ENCODE measurements around the gene MYO7B. TPM values are rescaled to one million over a fixed set of nuclear protein-coding genes. Genes with fewer than 3 reads are reported as not detected.

Gene MYO7B
- total and polyA plus RNA-seq, 9 donors, result 0.05 to 0.95 (median 0.25) TPM; not detected in 3

DNA sequence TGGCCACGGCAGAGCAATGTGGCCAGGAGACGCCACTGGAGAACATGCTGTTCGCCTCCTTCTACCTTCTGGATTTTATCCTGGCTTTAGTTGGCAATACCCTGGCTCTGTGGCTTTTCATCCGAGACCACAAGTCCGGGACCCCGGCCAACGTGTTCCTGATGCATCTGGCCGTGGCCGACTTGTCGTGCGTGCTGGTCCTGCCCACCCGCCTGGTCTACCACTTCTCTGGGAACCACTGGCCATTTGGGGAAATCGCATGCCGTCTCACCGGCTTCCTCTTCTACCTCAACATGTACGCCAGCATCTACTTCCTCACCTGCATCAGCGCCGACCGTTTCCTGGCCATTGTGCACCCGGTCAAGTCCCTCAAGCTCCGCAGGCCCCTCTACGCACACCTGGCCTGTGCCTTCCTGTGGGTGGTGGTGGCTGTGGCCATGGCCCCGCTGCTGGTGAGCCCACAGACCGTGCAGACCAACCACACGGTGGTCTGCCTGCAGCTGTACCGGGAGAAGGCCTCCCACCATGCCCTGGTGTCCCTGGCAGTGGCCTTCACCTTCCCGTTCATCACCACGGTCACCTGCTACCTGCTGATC is 115.4 kb downstream of the MYO7B start:
- Histone ChIP-seq H3K4me1 (ENCODE audit: insufficient read depth) (no peaks in the 10 kb centered on the region), H3K9me3 (no peaks in the 10 kb centered on the region), H3K27ac (no peak overlapping the region), H3K27me3 (no peaks in the 10 kb centered on the region), H3K4me3 (no peak overlapping the region), H3K36me3 (no peaks in the 10 kb centered on the region)
- no peak for DNase-seq
- intact Hi-C loops (cut with DNase I), result no loop called here
- TF ChIP-seq POLR2A (IDR thresholded peaks at IDR 0.05) (no peak), EP300 (IDR thresholded peaks at IDR 0.05) (no peak)
- TF ChIP-seq, protein P1, sequence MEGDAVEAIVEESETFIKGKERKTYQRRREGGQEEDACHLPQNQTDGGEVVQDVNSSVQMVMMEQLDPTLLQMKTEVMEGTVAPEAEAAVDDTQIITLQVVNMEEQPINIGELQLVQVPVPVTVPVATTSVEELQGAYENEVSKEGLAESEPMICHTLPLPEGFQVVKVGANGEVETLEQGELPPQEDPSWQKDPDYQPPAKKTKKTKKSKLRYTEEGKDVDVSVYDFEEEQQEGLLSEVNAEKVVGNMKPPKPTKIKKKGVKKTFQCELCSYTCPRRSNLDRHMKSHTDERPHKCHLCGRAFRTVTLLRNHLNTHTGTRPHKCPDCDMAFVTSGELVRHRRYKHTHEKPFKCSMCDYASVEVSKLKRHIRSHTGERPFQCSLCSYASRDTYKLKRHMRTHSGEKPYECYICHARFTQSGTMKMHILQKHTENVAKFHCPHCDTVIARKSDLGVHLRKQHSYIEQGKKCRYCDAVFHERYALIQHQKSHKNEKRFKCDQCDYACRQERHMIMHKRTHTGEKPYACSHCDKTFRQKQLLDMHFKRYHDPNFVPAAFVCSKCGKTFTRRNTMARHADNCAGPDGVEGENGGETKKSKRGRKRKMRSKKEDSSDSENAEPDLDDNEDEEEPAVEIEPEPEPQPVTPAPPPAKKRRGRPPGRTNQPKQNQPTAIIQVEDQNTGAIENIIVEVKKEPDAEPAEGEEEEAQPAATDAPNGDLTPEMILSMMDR (IDR thresholded peaks at IDR 0.05), result no peak
- WGBS, 3 donors, result 72 to 79% (median 74%) methylated on average over 28 of the region's 28 CpGs

DNA sequence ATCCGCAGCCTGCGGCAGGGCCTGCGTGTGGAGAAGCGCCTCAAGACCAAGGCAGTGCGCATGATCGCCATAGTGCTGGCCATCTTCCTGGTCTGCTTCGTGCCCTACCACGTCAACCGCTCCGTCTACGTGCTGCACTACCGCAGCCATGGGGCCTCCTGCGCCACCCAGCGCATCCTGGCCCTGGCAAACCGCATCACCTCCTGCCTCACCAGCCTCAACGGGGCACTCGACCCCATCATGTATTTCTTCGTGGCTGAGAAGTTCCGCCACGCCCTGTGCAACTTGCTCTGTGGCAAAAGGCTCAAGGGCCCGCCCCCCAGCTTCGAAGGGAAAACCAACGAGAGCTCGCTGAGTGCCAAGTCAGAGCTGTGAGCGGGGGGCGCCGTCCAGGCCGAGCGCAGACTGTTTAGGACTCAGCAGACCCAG is 115.9 kb downstream of the MYO7B start:
- Histone ChIP-seq H3K27ac (no peak overlapping the region), H3K27me3 (no peaks in the 10 kb centered on the region), H3K9me3 (no peaks in the 10 kb centered on the region), H3K4me1 (ENCODE audit: insufficient read depth) (no peaks in the 10 kb centered on the region), H3K36me3 (no peaks in the 10 kb centered on the region), H3K4me3 (no peak overlapping the region)
- intact Hi-C loops (cut with DNase I), result no loop called here
- TF ChIP-seq, protein P1 (IDR thresholded peaks at IDR 0.05), result no peak
- TF ChIP-seq EP300 (IDR thresholded peaks at IDR 0.05) (no peak), POLR2A (IDR thresholded peaks at IDR 0.05) (no peak)
- DNase-seq, result no peak
- WGBS, 3 donors, result 96 to 97% (median 96%) methylated on average over 29 of the region's 29 CpGs

DNA sequence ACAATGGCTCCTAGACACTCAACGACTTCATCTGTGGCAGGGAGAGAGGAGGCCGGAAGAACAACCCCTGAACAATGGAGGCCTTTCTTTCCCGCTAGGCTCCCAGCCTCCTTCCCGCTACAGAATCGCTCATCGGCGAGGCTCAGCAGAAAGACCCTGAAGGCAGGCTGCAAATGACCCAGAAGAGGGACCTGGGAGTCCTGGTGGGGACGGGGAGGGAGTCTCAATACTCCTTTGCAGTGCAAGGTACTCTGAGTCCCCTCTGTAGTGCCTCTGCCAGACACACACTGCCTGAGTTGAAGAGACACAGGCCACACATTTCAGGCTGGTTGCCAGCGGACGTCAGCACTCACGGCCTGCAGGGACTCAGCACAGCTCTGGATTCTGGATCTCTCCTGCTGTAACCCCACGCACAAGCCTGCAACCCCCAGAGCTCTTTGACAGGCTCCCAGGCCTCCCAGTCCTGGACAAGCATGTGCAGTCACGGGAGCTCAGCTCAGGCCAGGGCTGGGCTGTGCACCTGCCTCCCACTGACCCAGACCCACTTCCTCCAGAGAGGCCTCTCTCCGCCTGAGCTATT is 116.6 kb downstream of the MYO7B start:
- H3K4me3 ChIP-seq, result no peak overlapping the region
- 78 to 91% (median 88%) methylated on average over 14 of the region's 14 CpGs for WGBS, 3 donors
- H3K9me3 ChIP-seq, result no peaks in the 10 kb centered on the region
- H3K4me1 ChIP-seq (ENCODE audit: insufficient read depth), result no peaks in the 10 kb centered on the region
- intact Hi-C loops (cut with DNase I), result no loop called here
- no peak for TF ChIP-seq POLR2A (IDR thresholded peaks at IDR 0.05)
- DNase-seq, result no peak
- no peak overlapping the region for H3K27ac ChIP-seq
- H3K36me3 ChIP-seq, result no peaks in the 10 kb centered on the region
- H3K27me3 ChIP-seq, result no peaks in the 10 kb centered on the region

DNA sequence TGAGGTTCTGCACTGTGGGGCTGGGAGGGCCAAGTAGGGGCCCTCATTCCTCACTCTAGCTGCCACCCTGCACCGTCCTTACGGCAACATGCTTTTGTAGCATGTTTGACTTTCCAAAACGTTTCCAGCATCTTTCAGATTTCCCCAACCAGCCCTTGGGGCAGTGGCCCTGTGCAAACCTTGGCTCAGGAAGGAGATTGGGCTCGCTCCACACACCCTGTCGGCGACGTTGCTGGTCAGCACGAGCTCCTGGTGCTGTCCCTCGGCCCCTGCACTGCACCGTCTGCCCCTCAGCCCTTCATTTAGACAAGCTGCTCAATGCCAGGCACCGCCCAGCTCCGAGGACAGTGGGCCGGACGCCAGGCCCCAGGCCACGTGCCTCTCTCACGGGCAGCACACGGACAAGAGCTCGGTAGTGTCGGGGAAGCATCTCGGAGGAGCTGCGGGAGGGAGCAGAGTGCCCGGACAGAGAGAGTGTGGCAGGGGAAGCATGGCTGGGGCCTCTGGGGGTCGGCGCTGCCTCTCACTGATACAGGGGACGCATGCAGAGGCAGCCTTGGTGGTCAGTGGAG is 117.4 kb downstream of the MYO7B start:
- Histone ChIP-seq H3K27me3 (no peaks in the 10 kb centered on the region), H3K36me3 (no peaks in the 10 kb centered on the region), H3K27ac (no peak overlapping the region), H3K4me1 (ENCODE audit: insufficient read depth) (no peaks in the 10 kb centered on the region), H3K9me3 (no peaks in the 10 kb centered on the region), H3K4me3 (no peak overlapping the region)
- TF ChIP-seq EP300 (IDR thresholded peaks at IDR 0.05) (no peak), POLR2A (IDR thresholded peaks at IDR 0.05) (no peak)
- TF ChIP-seq, protein P1 (IDR thresholded peaks at IDR 0.05), result no peak
- intact Hi-C loops (cut with DNase I), result no loop called here
- 81 to 85% (median 82%) methylated on average over 25 of the region's 25 CpGs for WGBS, 3 donors
- no peak for DNase-seq
